Stomach (tissue), 4 donors: ENCODE measurements around the gene KCNK13.

Source experiments
- EP300 ChIP-seq: sonication (generic); formaldehyde crosslinking; IDR thresholded peaks from one replicate; pipeline ENCODE4 v1.6.1; 2017; ENCODE audit warnings: antibody characterized with exemption
- POLR2A ChIP-seq, 4 donors: fragments of 450-650 bp; IDR thresholded peaks; one replicate each; pipeline ENCODE4 v1.6.1; 2016; ENCODE audit warnings: antibody characterized with exemption in 4 of 4, control low read depth in 2 of 4, mild to moderate bottlenecking in 1 of 4, moderate library complexity in 1 of 4
- POLR2AphosphoS5 ChIP-seq, 3 donors: sonication (generic); formaldehyde crosslinking; IDR thresholded peaks; one replicate each; pipeline ENCODE4 v1.6.1; 2016; ENCODE audit warnings: antibody characterized with exemption in 3 of 3
- TF ChIP-seq, protein P1 (sequence below), 7 experiments: fragments of 450-650 bp in 4 of 7; fragments of 200-600 bp in 3 of 7; sonication (generic) in 3 of 7; IDR thresholded peaks; one replicate each; pipeline ENCODE4 v1.5.1; 2016 to 2019; ENCODE audit warnings: antibody characterized with exemption in 7 of 7, control low read depth in 2 of 7, mild to moderate bottlenecking in 1 of 7

DNA sequence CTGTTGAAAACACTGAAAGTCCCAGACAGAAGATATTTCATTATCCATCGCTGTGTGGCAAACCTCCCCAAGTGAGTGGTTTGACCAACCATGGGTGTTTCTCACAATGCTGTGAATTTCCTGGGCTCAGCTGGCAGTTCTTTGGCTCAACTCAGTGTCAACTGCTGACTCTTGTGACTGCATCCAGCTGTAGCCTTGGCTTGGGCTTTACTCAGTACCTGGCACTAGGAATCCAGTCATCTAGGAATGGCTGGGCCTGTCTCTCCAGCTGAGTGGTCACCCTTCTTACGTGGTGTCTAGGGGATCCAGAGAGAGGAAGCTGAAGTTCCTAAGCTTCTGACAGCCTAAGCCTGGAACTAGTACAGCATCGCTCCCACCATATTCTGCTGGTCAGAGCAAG lies 113.8 kb downstream of the KCNK13 start:
- TF ChIP-seq, protein P1, sequence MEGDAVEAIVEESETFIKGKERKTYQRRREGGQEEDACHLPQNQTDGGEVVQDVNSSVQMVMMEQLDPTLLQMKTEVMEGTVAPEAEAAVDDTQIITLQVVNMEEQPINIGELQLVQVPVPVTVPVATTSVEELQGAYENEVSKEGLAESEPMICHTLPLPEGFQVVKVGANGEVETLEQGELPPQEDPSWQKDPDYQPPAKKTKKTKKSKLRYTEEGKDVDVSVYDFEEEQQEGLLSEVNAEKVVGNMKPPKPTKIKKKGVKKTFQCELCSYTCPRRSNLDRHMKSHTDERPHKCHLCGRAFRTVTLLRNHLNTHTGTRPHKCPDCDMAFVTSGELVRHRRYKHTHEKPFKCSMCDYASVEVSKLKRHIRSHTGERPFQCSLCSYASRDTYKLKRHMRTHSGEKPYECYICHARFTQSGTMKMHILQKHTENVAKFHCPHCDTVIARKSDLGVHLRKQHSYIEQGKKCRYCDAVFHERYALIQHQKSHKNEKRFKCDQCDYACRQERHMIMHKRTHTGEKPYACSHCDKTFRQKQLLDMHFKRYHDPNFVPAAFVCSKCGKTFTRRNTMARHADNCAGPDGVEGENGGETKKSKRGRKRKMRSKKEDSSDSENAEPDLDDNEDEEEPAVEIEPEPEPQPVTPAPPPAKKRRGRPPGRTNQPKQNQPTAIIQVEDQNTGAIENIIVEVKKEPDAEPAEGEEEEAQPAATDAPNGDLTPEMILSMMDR (IDR thresholded peaks at IDR 0.05) = no peak
- TF ChIP-seq POLR2AphosphoS5 (IDR thresholded peaks at IDR 0.05) = no peak
- no peak for TF ChIP-seq POLR2A (IDR thresholded peaks at IDR 0.05)
- no peak for TF ChIP-seq EP300
